Colonic mucosa (tissue), 4 donors: ENCODE measurements around the gene NFIA. TPM values are rescaled to one million over a fixed set of nuclear protein-coding genes. Genes with fewer than 3 reads are reported as not detected.

Source experiments
- DNase-seq: peaks from one replicate; pipeline ENCODE4 v3.0.0-alpha.2; 2020
- H3K27ac ChIP-seq: fragments of 200-600 bp; one replicate; pipeline ENCODE4 v1.8.0; 2021
- H3K27me3 ChIP-seq: fragments of 200-600 bp; one replicate; pipeline ENCODE4 v1.8.0; 2021
- H3K36me3 ChIP-seq: fragments of 200-600 bp; one replicate; pipeline ENCODE4 v1.8.0; 2021
- H3K4me1 ChIP-seq: fragments of 200-600 bp; one replicate; pipeline ENCODE4 v1.8.0; 2021; ENCODE audit warnings: mild to moderate bottlenecking
- H3K4me3 ChIP-seq: fragments of 200-600 bp; one replicate; pipeline ENCODE4 v1.8.0; 2021
- H3K9ac ChIP-seq, 2 donors: one replicate each; pipeline ENCODE4 v1.7.0; 2013; ENCODE audit warnings: control low read depth in 2 of 2, low read depth in 2 of 2, low read length in 2 of 2
- H3K9me3 ChIP-seq: fragments of 200-600 bp; one replicate; pipeline ENCODE4 v1.8.0; 2021
- intact Hi-C: fragments of 100-400 bp; cut with DNase I; formaldehyde crosslinking; loops from one replicate; pipeline ENCODE4 v1.14.1; 2022
- total RNA-seq, 2 donors: library from RNA; stranded (reverse); fragmentation: NEBNext Ultra II Directional in 1 of 2; extraction: Animal tissue kit (Norgen Biotek cat#: 25700) in 1 of 2; gene quantifications; one replicate each; pipeline ENCODE4 v1.2.1, GENCODE V29; 2021
- TF ChIP-seq, protein P1 (sequence below): fragments of 200-600 bp; IDR thresholded peaks from one replicate; pipeline ENCODE4 v1.8.0; 2022; ENCODE audit warnings: antibody characterized with exemption, mild to moderate bottlenecking
- donor health status: healthy.
- donor health status: DM: no; HTN: no; CAD: no.
- donor health status: DM: no; HTN: no; CAD: no.

The NFIA gene
- total RNA-seq, 2 donors from 2014 or later, result 36.0 to 44.2 TPM

DNA sequence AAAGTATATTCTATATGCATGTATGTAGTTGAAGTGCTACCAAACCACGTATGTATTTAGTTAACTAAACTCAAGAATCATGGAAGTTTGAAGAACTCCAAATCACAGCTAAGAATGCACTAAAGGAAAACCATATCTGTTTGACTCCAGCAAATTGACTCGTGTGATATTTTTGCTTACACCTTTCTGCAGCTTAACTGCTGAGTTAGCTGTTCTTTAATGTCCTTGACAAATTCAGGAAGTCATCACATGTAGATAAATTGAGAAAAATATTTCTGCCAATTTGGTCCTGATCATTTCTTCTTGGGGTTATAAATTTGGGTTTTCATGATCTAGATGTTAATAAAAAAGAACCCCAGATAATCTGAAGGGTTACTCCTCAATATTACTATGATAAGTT lies 83.0 kb downstream of the NFIA start:
- TF ChIP-seq, protein P1, sequence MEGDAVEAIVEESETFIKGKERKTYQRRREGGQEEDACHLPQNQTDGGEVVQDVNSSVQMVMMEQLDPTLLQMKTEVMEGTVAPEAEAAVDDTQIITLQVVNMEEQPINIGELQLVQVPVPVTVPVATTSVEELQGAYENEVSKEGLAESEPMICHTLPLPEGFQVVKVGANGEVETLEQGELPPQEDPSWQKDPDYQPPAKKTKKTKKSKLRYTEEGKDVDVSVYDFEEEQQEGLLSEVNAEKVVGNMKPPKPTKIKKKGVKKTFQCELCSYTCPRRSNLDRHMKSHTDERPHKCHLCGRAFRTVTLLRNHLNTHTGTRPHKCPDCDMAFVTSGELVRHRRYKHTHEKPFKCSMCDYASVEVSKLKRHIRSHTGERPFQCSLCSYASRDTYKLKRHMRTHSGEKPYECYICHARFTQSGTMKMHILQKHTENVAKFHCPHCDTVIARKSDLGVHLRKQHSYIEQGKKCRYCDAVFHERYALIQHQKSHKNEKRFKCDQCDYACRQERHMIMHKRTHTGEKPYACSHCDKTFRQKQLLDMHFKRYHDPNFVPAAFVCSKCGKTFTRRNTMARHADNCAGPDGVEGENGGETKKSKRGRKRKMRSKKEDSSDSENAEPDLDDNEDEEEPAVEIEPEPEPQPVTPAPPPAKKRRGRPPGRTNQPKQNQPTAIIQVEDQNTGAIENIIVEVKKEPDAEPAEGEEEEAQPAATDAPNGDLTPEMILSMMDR, result no peak
- no peaks in the 10 kb centered on the region for H3K36me3 ChIP-seq
- H3K27ac ChIP-seq, result no peak overlapping the region
- DNase-seq, result no peak
- no peaks in the 10 kb centered on the region for H3K27me3 ChIP-seq
- H3K9me3 ChIP-seq, result no peaks in the 10 kb centered on the region
- H3K4me3 ChIP-seq, result no peak overlapping the region
- no peaks in the 10 kb centered on the region for H3K4me1 ChIP-seq
- intact Hi-C loops, result no loop called here
- no peak overlapping the region for H3K9ac ChIP-seq

DNA sequence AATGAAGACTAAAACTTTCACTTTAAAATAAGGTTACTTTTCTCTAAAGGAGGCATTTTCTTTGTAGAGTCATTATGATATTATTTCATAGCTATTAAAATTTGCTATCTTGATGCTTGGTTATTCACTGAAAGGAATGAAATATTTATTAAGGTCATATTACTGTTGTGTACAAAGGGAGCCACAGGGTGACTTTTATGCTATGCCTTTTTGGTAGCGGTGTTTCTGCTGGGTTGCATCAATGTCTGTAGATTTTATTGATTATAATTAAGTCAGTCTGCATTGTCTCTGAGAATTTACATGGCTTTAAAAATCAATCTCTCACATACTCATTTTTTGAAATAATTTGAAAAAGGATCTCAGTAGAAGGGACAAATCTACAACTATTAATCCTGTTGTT lies 84.9 kb downstream of the NFIA start:
- no peaks in the 10 kb centered on the region for H3K36me3 ChIP-seq
- no peak overlapping the region for H3K4me3 ChIP-seq
- H3K9ac ChIP-seq, result no peak overlapping the region
- H3K27me3 ChIP-seq, result no peaks in the 10 kb centered on the region
- TF ChIP-seq, protein P1, result no peak
- H3K27ac ChIP-seq, result no peak overlapping the region
- no peak for DNase-seq
- H3K4me1 ChIP-seq, result no peaks in the 10 kb centered on the region
- intact Hi-C loops, result no loop called here
- no peaks in the 10 kb centered on the region for H3K9me3 ChIP-seq

DNA sequence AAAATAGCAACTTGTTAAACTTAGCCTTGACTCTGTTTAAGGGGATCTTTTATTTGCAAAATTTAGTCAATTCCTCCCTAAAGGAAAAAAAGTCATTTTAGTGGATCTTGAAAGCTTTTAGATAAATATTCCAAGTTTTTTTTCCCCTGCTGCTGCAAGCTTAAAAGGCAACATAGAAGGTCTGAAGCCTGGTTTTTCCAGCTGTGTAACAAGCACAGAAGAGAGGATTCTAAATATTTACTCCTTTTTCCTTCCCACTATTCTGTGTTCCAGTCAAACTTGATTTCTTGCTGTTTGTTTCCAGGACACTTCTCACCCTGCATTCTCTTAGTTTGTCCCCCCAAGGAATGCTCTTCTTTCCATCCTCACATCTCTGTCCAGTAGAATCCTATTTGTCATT lies 86.7 kb downstream of the NFIA start:
- TF ChIP-seq, protein P1, result no peak
- Histone ChIP-seq H3K9me3 (no peaks in the 10 kb centered on the region), H3K36me3 (no peaks in the 10 kb centered on the region), H3K27me3 (no peaks in the 10 kb centered on the region), H3K9ac (no peak overlapping the region), H3K4me1 (no peaks in the 10 kb centered on the region), H3K4me3 (no peak overlapping the region), H3K27ac (no peak overlapping the region)
- intact Hi-C loops, result no loop called here
- DNase-seq, result no peak

DNA sequence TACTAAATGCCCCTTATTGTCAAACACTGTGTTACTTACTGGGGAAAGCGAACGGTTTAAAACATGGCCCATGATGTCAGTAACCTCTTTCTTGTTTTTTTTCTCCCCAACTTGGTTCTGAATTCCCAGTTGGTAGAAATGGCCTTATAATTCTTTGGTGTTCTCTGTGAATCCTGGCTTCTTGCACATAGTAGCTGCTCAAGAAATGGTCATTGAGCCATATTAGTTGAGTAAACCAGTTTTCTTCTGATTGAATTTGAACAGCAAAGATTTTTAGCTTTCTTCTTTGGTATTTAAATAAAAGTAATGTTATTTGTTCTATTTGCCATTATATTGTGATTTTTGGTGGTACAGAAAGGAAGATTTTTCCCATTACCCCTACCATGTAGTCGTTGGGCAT lies 87.3 kb downstream of the NFIA start:
- no peaks in the 10 kb centered on the region for H3K4me1 ChIP-seq
- intact Hi-C loops, result no loop called here

DNA sequence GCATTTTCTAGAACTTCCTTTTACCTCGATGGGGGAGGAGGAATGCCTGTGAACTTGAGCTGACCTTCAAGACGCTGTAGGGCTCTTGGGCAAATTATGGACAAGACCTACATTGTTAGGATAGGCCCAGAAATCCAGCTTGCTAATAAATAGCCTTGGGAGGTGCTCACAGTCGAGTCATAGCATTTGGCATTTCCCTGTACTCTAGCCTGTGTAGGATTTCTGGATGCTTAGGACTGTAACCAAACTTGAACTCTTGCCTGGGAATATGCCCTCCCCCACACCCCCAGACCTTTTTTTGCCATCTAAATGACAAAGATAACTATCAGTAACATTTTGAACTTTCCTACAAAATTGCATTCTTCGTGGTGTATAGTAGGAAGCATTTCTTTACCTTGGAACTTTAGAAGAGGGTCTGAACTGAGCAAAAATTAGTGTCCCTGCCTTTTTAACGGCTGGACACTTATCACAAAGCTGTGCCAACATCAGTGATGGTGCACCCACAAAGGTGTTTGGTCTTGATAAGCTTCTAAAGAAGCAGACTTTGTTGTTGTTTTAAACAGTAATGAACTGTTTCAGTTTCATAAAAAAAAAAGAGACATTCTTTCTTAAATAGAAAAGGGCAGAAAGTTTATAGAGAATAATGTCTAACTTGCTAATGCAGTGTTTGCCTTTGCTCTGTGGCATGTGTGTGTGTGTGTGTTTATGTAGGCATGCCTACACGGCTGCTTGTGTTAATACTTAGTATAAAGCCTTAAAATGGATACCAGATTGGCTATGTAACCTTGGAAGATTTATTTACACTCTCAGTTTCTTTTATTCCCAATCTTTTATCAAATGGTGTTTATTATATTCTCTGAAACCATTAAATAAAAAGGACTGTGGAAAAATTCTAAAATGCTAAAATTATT lies 88.2 kb downstream of the NFIA start:
- Histone ChIP-seq H3K27ac (peak overlapping the region; percentile 5), H3K9ac (no peak overlapping the region), H3K4me3 (no peak overlapping the region), H3K27me3 (no peaks in the 10 kb centered on the region), H3K4me1 (no peaks in the 10 kb centered on the region), H3K9me3 (no peaks in the 10 kb centered on the region), H3K36me3 (no peaks in the 10 kb centered on the region)
- TF ChIP-seq, protein P1, result no peak
- intact Hi-C loops, result no loop called here
- DNase-seq, result no peak

More for the DNA sequence above, 87.3 kb downstream of the NFIA start:
- no peak for DNase-seq
- Histone ChIP-seq H3K4me3 (no peak overlapping the region), H3K36me3 (no peaks in the 10 kb centered on the region), H3K27ac (no peak overlapping the region), H3K9me3 (no peaks in the 10 kb centered on the region), H3K9ac (no peak overlapping the region), H3K27me3 (no peaks in the 10 kb centered on the region)
- TF ChIP-seq, protein P1, result no peak
